ENCODE data around the gene FANCC. TPM values are rescaled to one million over a fixed set of nuclear protein-coding genes. Genes with fewer than 3 reads are reported as not detected.

The FANCC gene
- total RNA-seq, 2 donors from 2014 or later = 17.6 to 23.5 TPM

GRCh38 chr9:95112436-95113280, 204.9 kb downstream of the FANCC start:
- Histone ChIP-seq H3K4me3 (ENCODE audit: low read length) (no peak overlapping the region), H3K27ac (ENCODE audit: low read depth, low read length) (no peak overlapping the region), H3K9me3 (ENCODE audit: control insufficient read depth, low read length) (no peaks in the 10 kb centered on the region), H3K4me1 (ENCODE audit: control insufficient read depth, insufficient read depth, low read length) (peaks cover 5% of the 10 kb centered on the region), H3K36me3 (ENCODE audit: control insufficient read depth, insufficient read depth, low read length) (peaks cover 15% of the 10 kb centered on the region), H3K27me3 (ENCODE audit: control insufficient read depth, insufficient read depth, low read length, poor library complexity, severe bottlenecking) (no peaks in the 10 kb centered on the region), H3K9ac (ENCODE audit: extremely low read depth, low read length, poor library complexity, severe bottlenecking) (no peak overlapping the region)
- H3K27me3 Mint-ChIP-seq (ENCODE audit: insufficient read depth) = no peaks in the 10 kb centered on the region
- H3K4me3 Mint-ChIP-seq = no peak overlapping the region
- DNase-seq = no peak
- H3K4me1 Mint-ChIP-seq = peaks cover 15% of the 10 kb centered on the region
- no peak for TF ChIP-seq CTCF (conservative IDR thresholded peaks at IDR 0.05)
- peaks cover 18% of the 10 kb centered on the region for H3K36me3 Mint-ChIP-seq (ENCODE audit: low read depth)
- H3K27ac Mint-ChIP-seq = no peak overlapping the region
- 83 to 91% methylated on average over 8 to 12 of the region's 12 CpGs for WGBS, 2 experiments (ENCODE audit: insufficient coverage in 1 of 2, insufficient read length in 1 of 2)
- H3K9me3 Mint-ChIP-seq = no peaks in the 10 kb centered on the region

DNA sequence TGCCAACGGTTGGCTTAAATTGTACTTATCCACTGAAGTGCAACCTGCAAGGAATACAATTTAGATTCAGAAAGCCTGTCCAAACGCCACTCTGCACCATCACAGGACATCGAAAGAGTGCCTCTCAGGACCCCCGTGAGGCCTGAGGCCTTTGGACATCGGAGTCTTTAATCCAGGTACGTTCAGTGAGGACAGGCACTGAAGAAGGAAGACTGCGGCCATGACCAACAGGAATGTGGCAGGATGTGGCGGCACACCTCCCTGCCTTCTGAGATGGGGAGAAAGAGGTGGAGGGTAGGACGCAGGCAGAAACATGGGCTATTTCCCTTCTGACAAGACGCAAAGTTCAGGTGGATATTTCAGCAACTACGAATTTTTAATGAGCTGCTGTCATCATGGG, 205.8 kb downstream of the FANCC start:
- Mint-ChIP-seq H3K4me3 (no peak overlapping the region), H3K27ac (no peak overlapping the region), H3K9me3 (no peaks in the 10 kb centered on the region), H3K36me3 (ENCODE audit: low read depth) (peaks cover 18% of the 10 kb centered on the region), H3K27me3 (ENCODE audit: insufficient read depth) (no peaks in the 10 kb centered on the region), H3K4me1 (peaks cover 9% of the 10 kb centered on the region)
- H3K9me3 ChIP-seq (ENCODE audit: control insufficient read depth, low read length) = no peaks in the 10 kb centered on the region
- no peak overlapping the region for H3K4me3 ChIP-seq (ENCODE audit: low read length)
- peaks cover 22% of the 10 kb centered on the region for H3K36me3 ChIP-seq (ENCODE audit: control insufficient read depth, insufficient read depth, low read length)
- no peaks in the 10 kb centered on the region for H3K27me3 ChIP-seq (ENCODE audit: control insufficient read depth, insufficient read depth, low read length, poor library complexity, severe bottlenecking)
- WGBS, 2 experiments (ENCODE audit: insufficient coverage in 1 of 2, insufficient read length in 1 of 2) = 93 to 96% methylated on average over 11 of the region's 11 CpGs
- no peak overlapping the region for H3K27ac ChIP-seq (ENCODE audit: low read depth, low read length)
- TF ChIP-seq CTCF (conservative IDR thresholded peaks at IDR 0.05) = no peak
- no peaks in the 10 kb centered on the region for H3K4me1 ChIP-seq (ENCODE audit: control insufficient read depth, insufficient read depth, low read length)
- DNase-seq = no peak
- H3K9ac ChIP-seq (ENCODE audit: extremely low read depth, low read length, poor library complexity, severe bottlenecking) = no peak overlapping the region

- Mint-ChIP-seq H3K27me3 (ENCODE audit: insufficient read depth) (no peaks in the 10 kb centered on the region), H3K36me3 (ENCODE audit: low read depth) (peaks cover 20% of the 10 kb centered on the region), H3K9me3 (no peaks in the 10 kb centered on the region), H3K27ac (no peak overlapping the region), H3K4me1 (peaks cover 2% of the 10 kb centered on the region), H3K4me3 (no peak overlapping the region)
- Histone ChIP-seq H3K9ac (ENCODE audit: extremely low read depth, low read length, poor library complexity, severe bottlenecking) (no peak overlapping the region), H3K4me1 (ENCODE audit: control insufficient read depth, insufficient read depth, low read length) (no peaks in the 10 kb centered on the region), H3K27me3 (ENCODE audit: control insufficient read depth, insufficient read depth, low read length, poor library complexity, severe bottlenecking) (no peaks in the 10 kb centered on the region), H3K36me3 (ENCODE audit: control insufficient read depth, insufficient read depth, low read length) (peaks cover 25% of the 10 kb centered on the region), H3K27ac (ENCODE audit: low read depth, low read length) (no peak overlapping the region), H3K9me3 (ENCODE audit: control insufficient read depth, low read length) (no peaks in the 10 kb centered on the region), H3K4me3 (ENCODE audit: low read length) (no peak overlapping the region)
- DNase-seq = no peak
- whole genome bisulfite sequencing, 2 experiments (ENCODE audit: insufficient coverage in 1 of 2, insufficient read length in 1 of 2) = 95 to 98% methylated on average over 9 to 14 of the region's 14 CpGs
- no peak for TF ChIP-seq CTCF (conservative IDR thresholded peaks at IDR 0.05)
These were observed 206.5 kb downstream of the FANCC start for GRCh38 chr9:95110921-95111525.
